B cell (primary cell): ENCODE data around the gene NPW. TPM values are rescaled to one million over a fixed set of nuclear protein-coding genes. Genes with fewer than 3 reads are reported as not detected.

ENCODE experiments used
- ATAC-seq: fragments of 200-7000 bp; cut with Tn5 transposase; one replicate; pipeline ENCODE4 v1.10.0; 2021; ENCODE audit warnings: low read depth, mild to moderate bottlenecking, moderate number of reproducible peaks, moderate library complexity
- CTCF ChIA-PET: fragments of 350-600 bp; sonication (Branson Sonifier 250); formaldehyde crosslinking; loops from one replicate; lab custom pipeline; 2021; ENCODE audit warnings: antibody characterized with exemption, inconsistent platforms; lab: Charles Lee
- POLR2A ChIA-PET: fragments of 350-600 bp; sonication (Branson Sonifier 250); formaldehyde crosslinking; loops from one replicate; lab custom pipeline; 2021; ENCODE audit warnings: antibody characterized with exemption; lab: Charles Lee
- DNase-seq: peaks from one replicate; pipeline ENCODE4 v3.0.0; 2013
- H2AFZ ChIP-seq: 2 replicates; pipeline ENCODE4 v1.6.1; 2012; ENCODE audit warnings: mild to moderate bottlenecking, low read depth, low read length; ENCODE audit not compliant: insufficient read depth, poor library complexity, severe bottlenecking
- H3K27ac ChIP-seq, 2 donors: 1 replicate in 1 of 2; 2 replicates in 1 of 2; pipeline ENCODE4 v1.5.1; 2012 to 2013; ENCODE audit warnings: low read length in 2 of 2, mild to moderate bottlenecking in 2 of 2, moderate library complexity in 1 of 2
- H3K27me3 ChIP-seq, 4 experiments: fragments of 200-600 bp in 1 of 4; sonication (generic) in 1 of 4; replicated peaks in 1 of 4; 1 replicate in 2 of 4; 2 replicates in 2 of 4; pipeline versions ENCODE4 v1.6.1 to v1.7.0; 2013 to 2016; ENCODE audit warnings: low read length in 3 of 4, mild to moderate bottlenecking in 2 of 4, mixed read lengths in 1 of 4, moderate library complexity in 1 of 4; ENCODE audit not compliant: insufficient read depth in 4 of 4, control insufficient read depth in 3 of 4; ENCODE audit errors: control extremely low read depth in 1 of 4
- H3K36me3 ChIP-seq, 2 experiments: replicated peaks in 1 of 2; 1 replicate in 1 of 2; 2 replicates in 1 of 2; pipeline versions ENCODE4 v1.6.1 to v1.7.1; 2013; ENCODE audit warnings: low read length in 1 of 2; ENCODE audit not compliant: insufficient read depth in 2 of 2, control insufficient read depth in 1 of 2; ENCODE audit errors: control extremely low read depth in 1 of 2, extremely low read depth in 1 of 2
- H3K4me1 ChIP-seq, 2 donors: fragments of 200-600 bp in 1 of 2; sonication (generic) in 1 of 2; 1 replicate in 1 of 2; 2 replicates in 1 of 2; pipeline versions ENCODE4 v1.5.1 to v1.6.1; 2013 to 2017; ENCODE audit warnings: low read length in 2 of 2; ENCODE audit not compliant: control insufficient read depth in 2 of 2, insufficient read depth in 2 of 2
- H3K4me2 ChIP-seq: replicated peaks from 2 replicates; pipeline ENCODE3; 2012; ENCODE audit warnings: mild to moderate bottlenecking, low read depth, low read length; ENCODE audit not compliant: poor library complexity, severe bottlenecking
- H3K4me3 ChIP-seq, 5 experiments: fragments of 200-600 bp in 1 of 5; sonication (generic) in 1 of 5; 1 replicate in 3 of 5; 2 replicates in 2 of 5; pipeline versions ENCODE4 v1.5.1 to v1.7.0; 2011 to 2016; ENCODE audit warnings: low read length in 4 of 5, mild to moderate bottlenecking in 4 of 5, low read depth in 2 of 5, control low read depth in 1 of 5, moderate library complexity in 1 of 5; ENCODE audit not compliant: insufficient read depth in 1 of 5; ENCODE audit errors: control extremely low read depth in 1 of 5, extremely low read depth in 1 of 5
- H3K79me2 ChIP-seq: fragments of 200-600 bp; sonication (generic); one replicate; pipeline ENCODE4 v1.6.0; 2016; ENCODE audit warnings: low read length; ENCODE audit not compliant: control insufficient read depth, insufficient read depth
- H3K9ac ChIP-seq: fragments of 200-600 bp; sonication (generic); 2 replicates; pipeline ENCODE4 v1.6.1; 2017; ENCODE audit warnings: mild to moderate bottlenecking, low read length, moderate library complexity
- H3K9me3 ChIP-seq, 3 donors: one replicate each; pipeline versions ENCODE4 v1.6.1 to v1.7.1; 2013; ENCODE audit warnings: low read length in 2 of 3; ENCODE audit not compliant: control insufficient read depth in 2 of 3, insufficient read depth in 1 of 3; ENCODE audit errors: control extremely low read depth in 1 of 3
- H4K20me1 ChIP-seq: 2 replicates; pipeline ENCODE4 v1.6.0; 2012; ENCODE audit warnings: mild to moderate bottlenecking, low read length; ENCODE audit not compliant: insufficient read depth, control insufficient read depth, poor library complexity, severe bottlenecking
- H3K27ac Mint-ChIP-seq: one replicate; pipeline ENCODE4 v1.8.0; 2021; ENCODE audit warnings: mixed read lengths
- H3K27me3 Mint-ChIP-seq: one replicate; pipeline ENCODE4 v1.8.0; 2021; ENCODE audit warnings: mixed read lengths
- H3K4me1 Mint-ChIP-seq: one replicate; pipeline ENCODE4 v1.8.0; 2021; ENCODE audit warnings: mixed read lengths
- H3K4me3 Mint-ChIP-seq: one replicate; pipeline ENCODE4 v1.8.0; 2021; ENCODE audit warnings: mixed read lengths
- H3K9me3 Mint-ChIP-seq: one replicate; pipeline ENCODE4 v1.8.0; 2022; ENCODE audit warnings: mixed read lengths; ENCODE audit not compliant: insufficient read depth
- CTCF ChIP-seq: fragments of 200-600 bp; IDR thresholded peaks from one replicate; pipeline ENCODE4 v1.8.0; 2022; ENCODE audit warnings: antibody characterized with exemption, mild to moderate bottlenecking
- EZH2 ChIP-seq: IDR thresholded peaks from 2 replicates; pipeline ENCODE4 v1.6.1; 2012; ENCODE audit warnings: borderline replicate concordance, low read depth, mild to moderate bottlenecking, moderate library complexity, low read length; ENCODE audit not compliant: insufficient read depth, poor library complexity, severe bottlenecking
- WGBS: methylation state at CpG from one replicate; pipeline ENCODE4 v1.1.5; 2013; ENCODE audit warnings: missing lambda C conversion rate; ENCODE audit not compliant: insufficient coverage; 5-methylcytosine and 5-hydroxymethylcytosine counted together
- intact Hi-C: fragments of 100-400 bp; cut with micrococcal nuclease; formaldehyde crosslinking; loops from one replicate; pipeline ENCODE4 v1.10.0; 2022
- polyA plus RNA-seq: library from polyadenylated mRNA; depleted of rRNA; stranded (reverse); fragments of >200 nt; gene quantifications from 2 replicates; pipeline ENCODE4 v1.2.3, GENCODE V29; 2012
- total RNA-seq, 2 donors: library from RNA; stranded (reverse); fragments of 120-200 nt in 1 of 2; gene quantifications; 1 replicate in 1 of 2; 2 replicates in 1 of 2; pipeline versions ENCODE4 v1.2.3 to v1.2.4, GENCODE V29; 2013 to 2022

NPW gene
- total and polyA plus RNA-seq, 2 donors (not counting 1 experiment from before 2014, with no cell fraction given) = 0.13 to 1.7 TPM

GRCh38 chr16:2062801-2063200 is 43.2 kb downstream of the NPW start:
- Histone ChIP-seq H3K9me3 (peaks cover 0 to 5% (median 0%) of the 10 kb centered on the region in 3 donors), H3K4me1 (no peaks in the 10 kb centered on the region), H3K4me2 (no peak overlapping the region), H3K79me2 (no peaks in the 10 kb centered on the region), H3K27ac (no peak overlapping the region), H2AFZ (no peak overlapping the region), H4K20me1 (no peaks in the 10 kb centered on the region), H3K36me3 (peaks cover 0 to 44% of the 10 kb centered on the region in 2 experiments), H3K27me3 (no peaks in the 10 kb centered on the region), H3K9ac (no peak overlapping the region), H3K4me3 (no peak overlapping the region)
- no peaks in the 10 kb centered on the region for H3K27me3 Mint-ChIP-seq
- no peak for TF ChIP-seq CTCF
- TF ChIP-seq EZH2 = no peak
- H3K9me3 Mint-ChIP-seq = no peaks in the 10 kb centered on the region
- CTCF ChIA-PET = no interaction called here
- 98% methylated on average over 28 of the region's 28 CpGs for WGBS
- H3K4me3 Mint-ChIP-seq = no peak overlapping the region
- POLR2A ChIA-PET = no interaction called here
- no peak overlapping the region for H3K27ac Mint-ChIP-seq
- intact Hi-C loops = no loop called here
- DNase-seq (no peak), ATAC-seq (no peak)
- no peaks in the 10 kb centered on the region for H3K4me1 Mint-ChIP-seq

- Histone ChIP-seq H4K20me1 (no peaks in the 10 kb centered on the region), H3K4me3 (no peak overlapping the region), H2AFZ (no peak overlapping the region), H3K9ac (no peak overlapping the region), H3K36me3 (peaks cover 0 to 44% of the 10 kb centered on the region in 2 experiments), H3K9me3 (peaks cover 0 to 5% (median 0%) of the 10 kb centered on the region in 3 donors), H3K27ac (no peak overlapping the region), H3K4me2 (no peak overlapping the region), H3K27me3 (no peaks in the 10 kb centered on the region), H3K4me1 (no peaks in the 10 kb centered on the region), H3K79me2 (no peaks in the 10 kb centered on the region)
- ChIA-PET CTCF (no interaction called here), POLR2A (no interaction called here)
- no peak overlapping the region for H3K4me3 Mint-ChIP-seq
- whole genome bisulfite sequencing = 95% methylated on average over 25 of the region's 25 CpGs
- H3K9me3 Mint-ChIP-seq = no peaks in the 10 kb centered on the region
- no peaks in the 10 kb centered on the region for H3K4me1 Mint-ChIP-seq
- TF ChIP-seq EZH2 (no peak), CTCF (no peak)
- no peaks in the 10 kb centered on the region for H3K27me3 Mint-ChIP-seq
- no peak for DNase-seq
- H3K27ac Mint-ChIP-seq = no peak overlapping the region
- no peak for ATAC-seq
- intact Hi-C loops = no loop called here
Measured at GRCh38 chr16:2063861-2064260, 44.3 kb downstream of the NPW start.
